Astrocyte (in vitro differentiated cells and primary cell): ENCODE results near the gene GRK3.

Source experiments
- EZH2 ChIP-seq: IDR thresholded peaks from 2 replicates; pipeline ENCODE4 v1.6.1; 2012; ENCODE audit warnings: mild to moderate bottlenecking, low read length, inconsistent platforms; ENCODE audit not compliant: insufficient read depth
- TF ChIP-seq, protein P1 (sequence below): IDR thresholded peaks from 2 replicates; pipeline ENCODE4 v1.5.1; 2011; ENCODE audit warnings: low read depth, mild to moderate bottlenecking, inconsistent platforms, low read length, moderate library complexity; ENCODE audit not compliant: insufficient read depth

DNA sequence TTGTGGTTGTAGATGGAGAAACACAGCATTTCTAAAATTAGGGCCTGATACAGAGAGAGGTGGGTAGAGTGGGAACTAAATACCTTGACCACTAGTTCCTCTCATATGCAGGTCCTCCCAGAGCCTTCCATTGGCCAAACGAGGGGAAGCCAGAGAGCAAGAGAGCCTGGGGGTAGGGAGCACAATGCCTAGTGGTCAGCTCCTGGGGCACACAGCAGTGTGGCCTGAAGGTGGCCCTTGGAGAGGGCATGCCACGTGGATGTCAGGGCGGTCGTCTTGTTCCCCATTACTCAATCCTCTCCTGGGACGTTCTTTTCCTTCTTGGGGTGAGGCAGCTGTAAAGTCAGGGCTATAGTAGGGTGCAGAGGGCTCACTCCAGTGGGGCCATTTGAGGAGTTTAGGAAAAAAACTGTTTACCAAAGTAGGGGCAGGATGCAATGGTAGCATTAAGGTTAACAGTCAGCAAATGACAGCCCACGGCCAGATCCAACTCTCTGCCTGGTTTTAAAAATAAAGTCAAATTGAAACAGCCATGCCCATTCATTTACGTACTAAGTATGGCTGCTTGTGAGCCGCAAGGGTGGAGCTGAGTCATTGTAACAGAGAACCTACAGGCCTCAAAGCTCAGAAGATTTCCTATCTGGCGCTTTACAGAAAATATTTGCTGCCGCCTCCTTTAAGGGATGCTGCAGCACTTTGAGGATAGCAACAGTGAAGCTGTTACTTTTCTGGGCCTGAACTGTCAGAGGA, 185.1 kb downstream of the GRK3 start:
- TF ChIP-seq EZH2: no peak
- TF ChIP-seq, protein P1, sequence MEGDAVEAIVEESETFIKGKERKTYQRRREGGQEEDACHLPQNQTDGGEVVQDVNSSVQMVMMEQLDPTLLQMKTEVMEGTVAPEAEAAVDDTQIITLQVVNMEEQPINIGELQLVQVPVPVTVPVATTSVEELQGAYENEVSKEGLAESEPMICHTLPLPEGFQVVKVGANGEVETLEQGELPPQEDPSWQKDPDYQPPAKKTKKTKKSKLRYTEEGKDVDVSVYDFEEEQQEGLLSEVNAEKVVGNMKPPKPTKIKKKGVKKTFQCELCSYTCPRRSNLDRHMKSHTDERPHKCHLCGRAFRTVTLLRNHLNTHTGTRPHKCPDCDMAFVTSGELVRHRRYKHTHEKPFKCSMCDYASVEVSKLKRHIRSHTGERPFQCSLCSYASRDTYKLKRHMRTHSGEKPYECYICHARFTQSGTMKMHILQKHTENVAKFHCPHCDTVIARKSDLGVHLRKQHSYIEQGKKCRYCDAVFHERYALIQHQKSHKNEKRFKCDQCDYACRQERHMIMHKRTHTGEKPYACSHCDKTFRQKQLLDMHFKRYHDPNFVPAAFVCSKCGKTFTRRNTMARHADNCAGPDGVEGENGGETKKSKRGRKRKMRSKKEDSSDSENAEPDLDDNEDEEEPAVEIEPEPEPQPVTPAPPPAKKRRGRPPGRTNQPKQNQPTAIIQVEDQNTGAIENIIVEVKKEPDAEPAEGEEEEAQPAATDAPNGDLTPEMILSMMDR: no peak
